Hepatocyte (in vitro differentiated cells): Measurements from ENCODE around the gene MIA.

Source experiments
- EZH2 ChIP-seq: fragments of 200-600 bp; sonication (generic); IDR thresholded peaks from 2 replicates; pipeline ENCODE4 v1.6.1; 2016; ENCODE audit warnings: antibody characterized with exemption, mild to moderate bottlenecking, borderline replicate concordance
- EZH2phosphoT487 ChIP-seq: fragments of 200-600 bp; sonication (generic); IDR thresholded peaks from one replicate; pipeline ENCODE4 v1.6.1; 2018; ENCODE audit warnings: antibody characterized with exemption, mild to moderate bottlenecking, low read depth, moderate library complexity; ENCODE audit not compliant: unreplicated experiment, severe bottlenecking
- TF ChIP-seq, protein P1 (sequence below): fragments of 200-600 bp; sonication (generic); IDR thresholded peaks from 2 replicates; pipeline ENCODE4 v1.5.1; 2016; ENCODE audit warnings: antibody characterized with exemption, mild to moderate bottlenecking; ENCODE audit not compliant: poor library complexity

GRCh38 chr19:40810160-40810559, 34.8 kb downstream of the MIA start:
- TF ChIP-seq, protein P1, sequence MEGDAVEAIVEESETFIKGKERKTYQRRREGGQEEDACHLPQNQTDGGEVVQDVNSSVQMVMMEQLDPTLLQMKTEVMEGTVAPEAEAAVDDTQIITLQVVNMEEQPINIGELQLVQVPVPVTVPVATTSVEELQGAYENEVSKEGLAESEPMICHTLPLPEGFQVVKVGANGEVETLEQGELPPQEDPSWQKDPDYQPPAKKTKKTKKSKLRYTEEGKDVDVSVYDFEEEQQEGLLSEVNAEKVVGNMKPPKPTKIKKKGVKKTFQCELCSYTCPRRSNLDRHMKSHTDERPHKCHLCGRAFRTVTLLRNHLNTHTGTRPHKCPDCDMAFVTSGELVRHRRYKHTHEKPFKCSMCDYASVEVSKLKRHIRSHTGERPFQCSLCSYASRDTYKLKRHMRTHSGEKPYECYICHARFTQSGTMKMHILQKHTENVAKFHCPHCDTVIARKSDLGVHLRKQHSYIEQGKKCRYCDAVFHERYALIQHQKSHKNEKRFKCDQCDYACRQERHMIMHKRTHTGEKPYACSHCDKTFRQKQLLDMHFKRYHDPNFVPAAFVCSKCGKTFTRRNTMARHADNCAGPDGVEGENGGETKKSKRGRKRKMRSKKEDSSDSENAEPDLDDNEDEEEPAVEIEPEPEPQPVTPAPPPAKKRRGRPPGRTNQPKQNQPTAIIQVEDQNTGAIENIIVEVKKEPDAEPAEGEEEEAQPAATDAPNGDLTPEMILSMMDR = no peak
- no peak for TF ChIP-seq EZH2
- TF ChIP-seq EZH2phosphoT487 = no peak
